GM12878 (cell line): Measurements from ENCODE around the gene CIRBP. TPM values are rescaled to one million over a fixed set of nuclear protein-coding genes. Genes with fewer than 3 reads are reported as not detected.
A peak's percentile ranks its signal among the peaks of the same experiment; 100 is the strongest.

Experiments
- ATAC-seq: fragments of 200-7000 bp; cut with Tn5 transposase; 3 replicates; pipeline ENCODE4 v1.9.1; 2020; ENCODE audit warnings: mild to moderate bottlenecking, moderate library complexity
- BruUV-seq: library from RNA; stranded (reverse); fragments of 400-500 nt; replicated peaks from 2 replicates; lab custom pipeline; 2021; lab: Mats Ljungman, UMichigan
- CTCF ChIA-PET: fragments of 300-600 bp; sonication (Branson Sonifier 250); formaldehyde crosslinking; extraction: SDS; loops from one replicate; lab custom pipeline; 2021; ENCODE audit warnings: inconsistent platforms; lab: Yijun Ruan, JAX
- POLR2A ChIA-PET: fragments of 350-600 bp; formaldehyde crosslinking; extraction: SDS; loops from one replicate; lab custom pipeline; 2021; ENCODE audit warnings: inconsistent platforms; lab: Charles Lee
- RAD21 ChIA-PET: fragments of 300-600 bp; sonication (Branson Sonifier 250); formaldehyde crosslinking; loops from one replicate; lab custom pipeline; 2023; ENCODE audit warnings: antibody characterized with exemption; ENCODE audit not compliant: unreplicated experiment; lab: Charles Lee
- SMC1A ChIA-PET: fragments of 300-600 bp; sonication (Branson Sonifier 250); formaldehyde crosslinking; loops from one replicate; lab custom pipeline; 2023; ENCODE audit not compliant: unreplicated experiment, uncharacterized antibody; lab: Charles Lee
- DNase-seq: peaks from one replicate; pipeline ENCODE4 v3.0.0-alpha.2; 2011; ENCODE audit warnings: low read depth, low spot score
- FAIRE-seq: peaks from 3 replicates; lab custom pipeline; 2011; peaks lifted over from hg19 to GRCh38; lab: Jason Lieb, UNC
- H2AFZ ChIP-seq: 2 replicates; pipeline ENCODE4 v1.6.0; 2011; ENCODE audit warnings: low read depth, low read length, control low read depth; ENCODE audit not compliant: control insufficient read depth
- H3K27ac ChIP-seq: 2 replicates; pipeline ENCODE4 v1.5.1; 2011; ENCODE audit warnings: control low read depth; ENCODE audit not compliant: control insufficient read depth, insufficient read depth
- H3K27me3 ChIP-seq, 2 experiments: replicated peaks in 1 of 2; 2 replicates each; pipeline versions ENCODE4 v1.6.0 to v1.6.1; 2011; ENCODE audit warnings: low read length in 1 of 2; ENCODE audit not compliant: control insufficient read depth in 2 of 2, insufficient read depth in 2 of 2
- H3K36me3 ChIP-seq, 2 experiments: 2 replicates each; pipeline ENCODE4 v1.5.1; 2011; ENCODE audit warnings: low read length in 1 of 2; ENCODE audit not compliant: control insufficient read depth in 2 of 2, insufficient read depth in 2 of 2
- H3K4me1 ChIP-seq: 2 replicates; pipeline ENCODE4 v1.6.1; 2011; ENCODE audit warnings: mild to moderate bottlenecking, low read length, moderate library complexity, mixed read lengths; ENCODE audit not compliant: control insufficient read depth, insufficient read depth
- H3K4me2 ChIP-seq: 2 replicates; pipeline ENCODE4 v1.6.0; 2011; ENCODE audit warnings: control low read depth; ENCODE audit not compliant: control insufficient read depth, insufficient read depth
- H3K4me3 ChIP-seq: fragments of 200-600 bp; sonication (generic); 2 replicates; pipeline ENCODE4 v1.5.1; 2016
- H3K79me2 ChIP-seq: 2 replicates; pipeline ENCODE4 v1.6.0; 2011; ENCODE audit warnings: low read length; ENCODE audit not compliant: control insufficient read depth, insufficient read depth
- H3K9ac ChIP-seq: 2 replicates; pipeline ENCODE4 v1.8.0; 2011; ENCODE audit warnings: low read length, control low read depth, mixed read lengths; ENCODE audit not compliant: control insufficient read depth, insufficient read depth
- H3K9me3 ChIP-seq: replicated peaks from 3 replicates; pipeline ENCODE4 v1.5.1; 2011; ENCODE audit warnings: mild to moderate bottlenecking, low read length; ENCODE audit not compliant: control insufficient read depth, insufficient read depth
- H4K20me1 ChIP-seq: 2 replicates; pipeline ENCODE4 v1.6.0; 2011; ENCODE audit not compliant: control insufficient read depth, insufficient read depth
- CEBPB ChIP-seq, 2 experiments: fragments of 150-350 bp in 1 of 2; IDR thresholded peaks; 2 replicates each; pipeline ENCODE4 v1.6.1; 2012 to 2014; ENCODE audit warnings: low read depth in 2 of 2, low read length in 2 of 2, borderline replicate concordance in 1 of 2, inconsistent platforms in 1 of 2
- EED ChIP-seq: sonication (generic); IDR thresholded peaks from 2 replicates; pipeline ENCODE4 v1.6.1; 2016; ENCODE audit warnings: antibody characterized with exemption, low read depth
- FOXK2 ChIP-seq: fragments of 450-650 bp; IDR thresholded peaks from 2 replicates; pipeline ENCODE4 v1.6.1; 2017; ENCODE audit warnings: mild to moderate bottlenecking, moderate library complexity
- NRF1 ChIP-seq: conservative IDR thresholded peaks from 2 replicates; pipeline ENCODE4 v1.6.1; 2011; ENCODE audit warnings: mild to moderate bottlenecking, low read depth, low read length, improper control_type of control experiment
- RAD51 ChIP-seq: fragments of 450-650 bp; IDR thresholded peaks from 2 replicates; pipeline ENCODE4 v1.6.1; 2016; ENCODE audit warnings: moderate library complexity, mild to moderate bottlenecking, inconsistent platforms
- RB1 ChIP-seq: fragments of 450-650 bp; formaldehyde crosslinking; IDR thresholded peaks from 2 replicates; pipeline ENCODE4 v1.6.1; 2017; ENCODE audit warnings: mild to moderate bottlenecking, borderline replicate concordance
- RBBP5 ChIP-seq: fragments of 200-600 bp; sonication (generic); conservative IDR thresholded peaks from 2 replicates; pipeline ENCODE4 v1.6.1; 2016
- TAF1 ChIP-seq: IDR thresholded peaks from 2 replicates; pipeline ENCODE4 v1.6.1; 2011; ENCODE audit warnings: mild to moderate bottlenecking, low read depth, low read length, borderline replicate concordance
- WGBS: methylation state at CpG from one replicate; pipeline ENCODE4 v1.1.6; 2016; ENCODE audit warnings: low lambda C conversion rate; ENCODE audit not compliant: insufficient replicate concordance, insufficient coverage; ENCODE audit errors: missing lambda C conversion rate; 5-methylcytosine and 5-hydroxymethylcytosine counted together
- in situ Hi-C: fragments of 300-500 bp; cut with MboI; formaldehyde crosslinking; loops from 9 replicates; pipeline ENCODE4 v1.14.3; 2018; ENCODE audit warnings: mixed read lengths
- intact Hi-C: fragments of 100-400 bp; cut with micrococcal nuclease; formaldehyde crosslinking; loops from one replicate; pipeline ENCODE4 v1.14.2; 2022; ENCODE audit not compliant: unreplicated experiment
- polyA plus RNA-seq, 11 experiments: library from polyadenylated mRNA; depleted of rRNA in 4 of 11; unstranded in 6 of 11; stranded (reverse) in 5 of 11; fragments of >200 nt; fragmentation: Nextera tagmentation in 4 of 11; fragmentation: Illumina TruSeq in 1 of 11; extraction: Ambion mirVana in 4 of 11; extraction: Trizol in 1 of 11; gene quantifications; 1 replicate in 1 of 11; 2 replicates in 10 of 11; pipeline versions ENCODE4 v1.2.1 to v1.2.3, GENCODE V29; 2011 to 2016; ENCODE audit warnings: inconsistent platforms in 2 of 11, missing spikeins in 2 of 11, low read depth in 1 of 11
- total RNA-seq, 4 experiments: library from RNA; depleted of rRNA in 3 of 4; stranded (reverse); fragments of >200 nt in 3 of 4; fragmentation: Illumina TruSeq in 1 of 4; extraction: Trizol in 1 of 4; gene quantifications; 2 replicates each; pipeline versions ENCODE4 v1.2.1 to v1.2.3, GENCODE V29; 2013 to 2021
- TF ChIP-seq, protein P1 (sequence below): fragments of 150-350 bp; IDR thresholded peaks from 2 replicates; pipeline ENCODE4 v1.6.1; 2016; ENCODE audit warnings: low read depth, low read length
- TF ChIP-seq, protein P2 (sequence below): fragments of 450-650 bp; IDR thresholded peaks from 2 replicates; pipeline ENCODE4 v1.6.1; 2017; ENCODE audit warnings: antibody characterized with exemption, mild to moderate bottlenecking, moderate library complexity
- TF ChIP-seq, protein P3 (sequence below): IDR thresholded peaks from 2 replicates; pipeline ENCODE4 v1.6.1; 2012; ENCODE audit warnings: low read depth, low read length, improper control_type of control experiment

CIRBP gene
- total and polyA plus RNA-seq, 10 of the 15 experiments (the other 5 are each of a cell fraction or from before 2014, with no cell fraction given), result 27.6 to 335 (median 229) TPM

DNA sequence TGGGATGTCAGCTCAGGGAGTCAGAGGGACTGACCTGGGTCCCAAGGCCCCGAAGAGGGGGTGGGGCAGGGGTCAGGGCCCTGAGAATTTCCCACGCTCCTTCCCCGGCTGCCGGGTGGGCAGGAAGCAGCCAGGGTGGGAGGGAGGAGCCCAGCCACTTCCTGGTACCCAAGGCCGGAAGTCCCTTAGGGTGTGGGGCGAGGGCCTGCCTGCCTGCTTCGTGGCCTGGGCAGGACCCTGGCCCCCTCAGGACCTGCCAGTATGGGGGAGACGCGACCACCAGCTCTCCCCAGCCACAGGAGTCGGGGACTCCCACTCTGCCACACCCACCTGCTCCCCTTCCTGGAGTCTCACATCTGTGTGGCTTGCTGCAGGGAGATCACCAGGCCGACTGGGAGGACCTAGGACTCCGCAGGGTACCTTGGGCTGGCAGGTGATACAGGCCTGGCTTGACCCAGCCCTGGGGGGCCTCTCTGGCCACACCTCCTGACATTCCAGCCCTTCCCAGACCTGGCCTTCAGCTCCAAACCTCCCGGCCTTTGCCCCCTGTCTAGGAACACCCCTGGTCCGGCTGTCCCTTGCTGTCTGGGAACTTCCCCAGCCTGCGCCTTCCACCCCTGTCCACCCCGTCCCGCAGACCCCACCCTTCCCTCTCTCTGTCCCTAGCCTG is 9.8 kb upstream of the CIRBP start:
- peak overlapping the region; percentile 98 for H3K4me2 ChIP-seq
- SMC1A ChIA-PET, result no interaction called here
- ATAC-seq (peak; percentile 59), FAIRE-seq (peak; percentile 83), DNase-seq (peak; percentile 73)
- CTCF ChIA-PET, result interaction anchor here (0.9 to 2.2 kb wide), 3 partner anchors 10 to 156 kb away, joined by 3 to 10 read pairs (median 3); partner anchors contain the start of gene CIRBP
- H3K4me3 ChIP-seq, result peak overlapping the region; percentile 68
- RAD21 ChIA-PET, result interaction anchor here (1.1 to 3.8 kb wide), 5 partner anchors 8 to 156 kb away, joined by 3 to 24 read pairs (median 6); partner anchors contain the start of gene CIRBP
- 3% methylated on average over 16 of the region's 17 CpGs for WGBS
- no peaks in the 10 kb centered on the region for H3K9me3 ChIP-seq
- no peak overlapping the region for H2AFZ ChIP-seq
- POLR2A ChIA-PET, result interaction anchor here (1.6 to 2.4 kb wide), 3 partner anchors 10 to 15 kb away, joined by 4 to 12 read pairs (median 12); partner anchors contain the start of gene CIRBP
- intact Hi-C loops (no loop called here), in situ Hi-C loops (no loop called here)
- peak overlapping the region; percentile 96 for H3K27ac ChIP-seq
- peaks cover 10 to 24% of the 10 kb centered on the region in 2 experiments; a peak in 3 of 4 replicates for H3K36me3 ChIP-seq
- TSS peak; percentile 68 for BruUV-seq
- H4K20me1 ChIP-seq, result no peaks in the 10 kb centered on the region
- H3K27me3 ChIP-seq, result no peaks in the 10 kb centered on the region
- H3K9ac ChIP-seq, result peak overlapping the region; percentile 78
- peaks cover 40% of the 10 kb centered on the region for H3K4me1 ChIP-seq
- peaks cover 43% of the 10 kb centered on the region for H3K79me2 ChIP-seq
- TF ChIP-seq RAD51 (no peak), RB1 (0 out of 2 replicates have a peak, but pooled peaks have one; percentile 23), NRF1 (no peak), RBBP5 (no peak), CEBPB (IDR thresholded peaks at IDR 0.05; ENCODE audit: borderline replicate concordance in 1 of 2, low read depth in 2 of 2, low read length in 2 of 2) (no peak), TAF1 (no peak), FOXK2 (peak; percentile 52; the same call in 1 of the 2 replicates), EED (peak; percentile 65)
- TF ChIP-seq, protein P1, sequence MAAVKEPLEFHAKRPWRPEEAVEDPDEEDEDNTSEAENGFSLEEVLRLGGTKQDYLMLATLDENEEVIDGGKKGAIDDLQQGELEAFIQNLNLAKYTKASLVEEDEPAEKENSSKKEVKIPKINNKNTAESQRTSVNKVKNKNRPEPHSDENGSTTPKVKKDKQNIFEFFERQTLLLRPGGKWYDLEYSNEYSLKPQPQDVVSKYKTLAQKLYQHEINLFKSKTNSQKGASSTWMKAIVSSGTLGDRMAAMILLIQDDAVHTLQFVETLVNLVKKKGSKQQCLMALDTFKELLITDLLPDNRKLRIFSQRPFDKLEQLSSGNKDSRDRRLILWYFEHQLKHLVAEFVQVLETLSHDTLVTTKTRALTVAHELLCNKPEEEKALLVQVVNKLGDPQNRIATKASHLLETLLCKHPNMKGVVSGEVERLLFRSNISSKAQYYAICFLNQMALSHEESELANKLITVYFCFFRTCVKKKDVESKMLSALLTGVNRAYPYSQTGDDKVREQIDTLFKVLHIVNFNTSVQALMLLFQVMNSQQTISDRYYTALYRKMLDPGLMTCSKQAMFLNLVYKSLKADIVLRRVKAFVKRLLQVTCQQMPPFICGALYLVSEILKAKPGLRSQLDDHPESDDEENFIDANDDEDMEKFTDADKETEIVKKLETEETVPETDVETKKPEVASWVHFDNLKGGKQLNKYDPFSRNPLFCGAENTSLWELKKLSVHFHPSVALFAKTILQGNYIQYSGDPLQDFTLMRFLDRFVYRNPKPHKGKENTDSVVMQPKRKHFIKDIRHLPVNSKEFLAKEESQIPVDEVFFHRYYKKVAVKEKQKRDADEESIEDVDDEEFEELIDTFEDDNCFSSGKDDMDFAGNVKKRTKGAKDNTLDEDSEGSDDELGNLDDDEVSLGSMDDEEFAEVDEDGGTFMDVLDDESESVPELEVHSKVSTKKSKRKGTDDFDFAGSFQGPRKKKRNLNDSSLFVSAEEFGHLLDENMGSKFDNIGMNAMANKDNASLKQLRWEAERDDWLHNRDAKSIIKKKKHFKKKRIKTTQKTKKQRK, result no peak
- TF ChIP-seq, protein P2, sequence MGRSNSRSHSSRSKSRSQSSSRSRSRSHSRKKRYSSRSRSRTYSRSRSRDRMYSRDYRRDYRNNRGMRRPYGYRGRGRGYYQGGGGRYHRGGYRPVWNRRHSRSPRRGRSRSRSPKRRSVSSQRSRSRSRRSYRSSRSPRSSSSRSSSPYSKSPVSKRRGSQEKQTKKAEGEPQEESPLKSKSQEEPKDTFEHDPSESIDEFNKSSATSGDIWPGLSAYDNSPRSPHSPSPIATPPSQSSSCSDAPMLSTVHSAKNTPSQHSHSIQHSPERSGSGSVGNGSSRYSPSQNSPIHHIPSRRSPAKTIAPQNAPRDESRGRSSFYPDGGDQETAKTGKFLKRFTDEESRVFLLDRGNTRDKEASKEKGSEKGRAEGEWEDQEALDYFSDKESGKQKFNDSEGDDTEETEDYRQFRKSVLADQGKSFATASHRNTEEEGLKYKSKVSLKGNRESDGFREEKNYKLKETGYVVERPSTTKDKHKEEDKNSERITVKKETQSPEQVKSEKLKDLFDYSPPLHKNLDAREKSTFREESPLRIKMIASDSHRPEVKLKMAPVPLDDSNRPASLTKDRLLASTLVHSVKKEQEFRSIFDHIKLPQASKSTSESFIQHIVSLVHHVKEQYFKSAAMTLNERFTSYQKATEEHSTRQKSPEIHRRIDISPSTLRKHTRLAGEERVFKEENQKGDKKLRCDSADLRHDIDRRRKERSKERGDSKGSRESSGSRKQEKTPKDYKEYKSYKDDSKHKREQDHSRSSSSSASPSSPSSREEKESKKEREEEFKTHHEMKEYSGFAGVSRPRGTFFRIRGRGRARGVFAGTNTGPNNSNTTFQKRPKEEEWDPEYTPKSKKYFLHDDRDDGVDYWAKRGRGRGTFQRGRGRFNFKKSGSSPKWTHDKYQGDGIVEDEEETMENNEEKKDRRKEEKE, result no peak
- TF ChIP-seq, protein P3, sequence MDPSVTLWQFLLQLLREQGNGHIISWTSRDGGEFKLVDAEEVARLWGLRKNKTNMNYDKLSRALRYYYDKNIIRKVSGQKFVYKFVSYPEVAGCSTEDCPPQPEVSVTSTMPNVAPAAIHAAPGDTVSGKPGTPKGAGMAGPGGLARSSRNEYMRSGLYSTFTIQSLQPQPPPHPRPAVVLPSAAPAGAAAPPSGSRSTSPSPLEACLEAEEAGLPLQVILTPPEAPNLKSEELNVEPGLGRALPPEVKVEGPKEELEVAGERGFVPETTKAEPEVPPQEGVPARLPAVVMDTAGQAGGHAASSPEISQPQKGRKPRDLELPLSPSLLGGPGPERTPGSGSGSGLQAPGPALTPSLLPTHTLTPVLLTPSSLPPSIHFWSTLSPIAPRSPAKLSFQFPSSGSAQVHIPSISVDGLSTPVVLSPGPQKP, result peak; percentile 40; the same call in 1 of the 2 replicates
